NCI-H1436 (cell line): ENCODE data around the gene CCDC74B.
"Not testable (repeated sequence)": the region's sequence is repeated elsewhere in the genome, so short reads cannot be mapped to it uniquely, and the experiment has no call there.

ENCODE experiments used
- DNase-seq: peaks from one replicate; lab custom pipeline; 2025; lab: John Stamatoyannopoulos, UW

The CCDC74B gene

DNA sequence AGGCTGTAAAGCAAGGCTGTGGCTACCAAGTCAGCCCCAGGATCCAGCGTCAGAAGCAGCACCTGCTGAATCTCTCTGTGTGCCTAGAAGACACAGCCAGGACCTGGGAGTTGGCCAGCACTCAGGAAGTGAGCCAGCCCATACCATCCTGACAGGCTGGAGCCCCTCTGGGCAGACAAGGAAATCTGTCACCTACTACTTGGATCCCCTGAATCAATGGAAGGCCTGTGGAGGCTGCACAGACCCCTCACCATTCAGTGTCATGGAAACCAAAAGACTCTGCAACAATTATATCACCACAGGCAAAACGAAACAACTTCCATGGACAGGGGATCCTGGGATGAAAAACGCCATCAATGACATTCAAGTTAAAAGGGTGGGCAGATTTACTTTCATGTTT lies 21.7 kb upstream of the CCDC74B start:
- DNase-seq, result not testable (repeated sequence)

DNA sequence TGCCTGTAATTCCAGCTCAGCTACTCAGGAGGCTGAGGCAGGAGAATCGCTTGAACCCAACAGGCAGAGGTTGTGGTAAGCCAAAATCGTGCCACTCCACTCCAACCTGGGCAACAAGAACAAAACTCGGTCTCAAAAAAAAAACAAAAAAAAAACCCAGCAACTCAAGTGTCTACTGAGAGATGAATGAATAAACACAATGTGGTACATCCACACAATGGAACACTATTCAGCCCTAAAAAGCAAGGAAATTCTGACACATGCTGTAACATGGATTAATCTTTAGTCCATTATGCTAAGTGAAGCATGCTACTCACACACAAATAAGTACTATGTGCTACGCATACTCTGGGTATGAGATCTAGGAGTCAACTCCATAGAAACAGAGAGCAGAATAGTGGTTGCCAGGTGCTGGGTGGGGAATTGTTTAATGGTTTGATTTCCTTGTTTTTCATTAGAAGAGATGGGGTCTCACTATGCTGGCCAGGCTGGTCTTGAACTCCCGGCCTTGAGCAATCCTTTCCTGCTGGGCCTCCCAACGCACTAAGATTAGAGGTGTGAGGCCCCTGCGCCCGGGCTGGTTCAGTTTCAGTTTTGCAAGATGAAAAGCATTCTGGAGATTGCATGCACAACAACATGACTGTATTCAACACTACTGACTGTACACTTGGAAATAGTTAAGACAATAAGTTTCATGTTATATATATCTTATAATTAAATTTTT lies 20.5 kb upstream of the CCDC74B start:
- no peak for DNase-seq

DNA sequence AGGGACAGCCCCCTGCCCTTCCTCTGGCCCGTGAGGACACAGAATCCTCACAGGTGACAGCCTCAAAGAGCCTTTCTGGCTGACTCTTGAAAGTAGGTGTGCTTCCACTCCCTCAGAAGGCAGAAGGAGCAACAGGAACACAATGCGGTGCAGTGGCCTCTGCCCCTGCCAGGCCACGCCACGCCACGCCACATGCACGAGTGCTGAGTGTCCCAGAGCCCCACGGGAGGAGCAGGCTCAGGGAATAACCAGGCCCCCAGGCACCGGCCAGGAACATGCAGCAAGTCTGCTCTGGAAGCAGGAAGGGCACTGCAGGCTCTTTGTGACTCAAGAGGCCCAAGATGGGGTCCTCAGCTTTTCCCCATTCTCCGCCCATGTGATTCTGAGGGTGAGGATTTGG lies 18.1 kb upstream of the CCDC74B start:
- no peak for DNase-seq

DNA sequence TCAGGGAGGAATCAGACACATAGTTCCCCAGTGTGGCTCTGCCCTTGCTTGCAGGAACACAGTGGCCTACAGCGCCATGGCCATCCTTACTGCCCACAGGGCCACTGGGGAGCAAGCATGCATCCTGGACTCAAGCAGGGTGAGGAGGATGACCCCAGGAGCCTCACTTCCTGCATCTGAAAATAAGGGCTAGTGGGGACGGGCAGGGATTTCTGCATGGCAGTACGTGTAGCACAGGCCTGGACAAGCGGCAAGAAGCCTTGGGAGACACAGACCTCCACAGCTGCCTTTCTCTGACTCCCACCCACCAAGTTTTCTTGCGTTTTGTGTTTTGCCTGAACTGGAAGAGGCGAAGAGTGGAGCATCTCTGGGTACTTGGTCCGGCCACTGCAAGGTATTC lies 17.6 kb upstream of the CCDC74B start:
- not testable (repeated sequence) for DNase-seq

DNA sequence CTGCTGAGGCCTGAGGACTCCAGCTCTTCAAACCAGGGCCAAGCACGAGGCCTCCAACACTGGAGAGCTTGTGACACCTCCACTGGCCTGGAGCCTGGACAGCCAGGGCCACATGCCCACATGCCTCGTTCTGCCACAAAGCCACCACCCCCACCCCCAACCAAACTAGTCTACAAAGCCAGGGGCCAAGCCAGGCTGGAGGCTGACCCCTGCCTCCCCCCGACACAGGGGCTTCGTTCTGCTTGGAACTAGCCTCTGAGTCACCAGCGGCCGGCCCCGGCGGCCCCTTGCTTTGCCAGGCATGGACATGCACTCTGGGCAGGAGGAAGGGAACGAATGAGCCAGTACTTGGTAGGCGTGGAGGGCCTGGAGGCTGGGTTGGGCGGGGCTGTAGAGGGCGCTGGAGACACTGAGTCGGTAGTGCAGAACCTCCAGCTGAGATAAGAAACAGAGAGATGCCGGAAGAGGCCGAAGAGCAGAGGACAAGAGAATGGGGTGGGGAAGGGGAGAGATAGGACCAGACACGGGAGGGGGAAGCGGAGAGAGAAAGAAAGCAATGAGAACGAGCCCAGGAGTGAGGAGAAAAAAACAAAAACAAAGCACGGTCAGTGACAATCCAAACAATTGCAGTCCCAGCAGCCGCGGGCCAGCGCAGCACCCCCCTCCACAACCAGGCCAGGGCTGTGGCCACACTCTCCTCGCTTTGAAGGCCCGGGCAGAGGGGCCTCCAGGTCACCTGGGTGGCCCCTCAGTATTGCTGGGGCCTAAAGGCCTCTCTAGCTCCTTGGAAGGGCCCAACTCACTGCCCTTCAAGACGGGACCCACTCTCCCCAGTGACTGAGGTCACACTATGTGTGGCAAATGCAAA lies 16.2 kb upstream of the CCDC74B start:
- not testable (repeated sequence) for DNase-seq

DNA sequence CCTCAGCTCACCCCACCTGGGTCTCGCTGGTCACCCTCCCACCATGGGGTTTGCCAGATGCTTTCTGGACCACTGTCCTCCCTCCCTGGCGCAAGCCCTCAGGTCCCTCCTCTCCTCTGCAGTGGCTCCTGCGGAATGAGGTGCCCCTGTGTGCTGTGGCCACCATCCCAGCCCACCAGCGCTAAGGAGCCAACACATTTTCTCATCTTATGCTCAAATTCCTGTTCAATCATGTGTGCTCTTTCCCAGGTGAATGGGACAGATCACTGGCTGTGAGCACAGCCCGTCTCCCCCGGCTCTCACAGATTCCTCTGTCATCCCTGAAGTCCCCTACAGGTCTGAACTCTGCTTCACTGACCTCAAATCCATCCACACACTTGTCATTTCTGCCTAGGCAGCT lies 15.2 kb upstream of the CCDC74B start:
- DNase-seq, result no peak

DNA sequence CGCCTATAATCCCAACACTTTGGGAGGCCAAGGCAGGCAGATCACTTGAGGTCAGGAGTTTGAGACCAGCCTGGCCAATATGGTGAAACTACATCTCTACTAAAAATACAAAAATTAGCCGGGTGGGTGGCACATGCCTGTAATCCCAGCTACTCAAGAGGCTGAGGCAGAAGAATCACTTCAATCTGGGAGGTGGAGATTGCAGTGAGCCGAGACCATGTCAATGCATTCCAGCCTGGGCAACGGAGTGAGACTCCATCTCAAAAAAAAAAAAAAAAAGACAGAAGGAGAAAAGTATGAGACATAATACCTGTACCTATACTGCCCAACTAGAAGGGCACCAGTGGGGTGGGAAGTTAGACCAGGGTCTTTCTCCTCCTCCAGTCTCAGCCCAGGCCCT lies 14.5 kb upstream of the CCDC74B start:
- DNase-seq, result not testable (repeated sequence)

DNA sequence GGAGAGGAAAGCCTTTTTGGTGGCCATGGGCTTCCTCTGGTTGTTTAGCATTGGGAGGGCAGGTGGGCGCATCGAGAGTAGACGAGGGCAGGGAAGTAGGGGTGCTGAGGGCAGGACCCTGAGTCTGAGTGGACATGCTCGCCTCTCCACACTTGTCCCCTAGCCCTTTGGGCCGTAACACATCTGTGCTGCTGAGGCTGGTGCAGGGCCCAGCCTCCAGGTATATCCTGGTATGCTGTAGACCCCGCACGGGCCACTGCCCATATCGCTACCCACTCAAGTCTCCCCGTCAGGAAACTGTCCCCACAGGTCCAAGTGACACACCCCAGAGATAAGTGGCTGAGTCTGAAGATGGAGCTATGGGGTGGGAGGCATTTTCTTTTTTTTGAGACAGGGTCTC lies 13.7 kb upstream of the CCDC74B start:
- DNase-seq, result no peak

DNA sequence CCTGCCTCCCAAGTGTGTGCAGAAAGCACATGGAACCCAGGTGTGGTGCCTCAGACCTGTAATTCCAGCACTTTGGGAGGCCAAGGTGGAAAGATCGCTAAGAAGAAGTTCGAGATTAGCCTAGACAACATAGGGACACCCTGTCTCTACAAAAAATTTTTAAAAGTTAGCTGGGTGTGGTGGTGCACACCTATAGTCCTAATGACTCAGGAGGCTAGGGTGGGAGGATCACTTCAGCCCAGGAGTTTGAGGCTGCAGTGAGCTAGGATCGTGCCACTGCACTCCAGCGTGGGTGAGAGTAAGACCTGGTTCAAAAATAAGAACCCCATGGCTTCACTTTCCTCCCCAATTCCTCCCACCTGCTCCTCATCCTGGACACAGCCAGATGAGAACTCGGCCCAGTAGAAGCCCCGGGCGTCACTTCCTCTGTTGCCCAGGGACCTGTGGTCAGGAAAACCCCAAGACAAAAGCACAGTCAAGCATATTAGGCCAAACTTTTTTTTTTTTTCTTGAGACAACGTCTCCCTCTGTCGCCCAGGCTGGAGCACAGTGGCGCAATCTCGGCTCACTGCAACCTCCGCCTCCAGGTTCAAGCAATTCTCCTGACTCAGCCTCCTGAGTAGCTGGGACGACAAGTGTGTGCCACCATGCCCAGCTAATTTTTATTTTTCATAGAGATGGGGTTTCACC lies 13.1 kb upstream of the CCDC74B start:
- DNase-seq, result not testable (repeated sequence)

DNA sequence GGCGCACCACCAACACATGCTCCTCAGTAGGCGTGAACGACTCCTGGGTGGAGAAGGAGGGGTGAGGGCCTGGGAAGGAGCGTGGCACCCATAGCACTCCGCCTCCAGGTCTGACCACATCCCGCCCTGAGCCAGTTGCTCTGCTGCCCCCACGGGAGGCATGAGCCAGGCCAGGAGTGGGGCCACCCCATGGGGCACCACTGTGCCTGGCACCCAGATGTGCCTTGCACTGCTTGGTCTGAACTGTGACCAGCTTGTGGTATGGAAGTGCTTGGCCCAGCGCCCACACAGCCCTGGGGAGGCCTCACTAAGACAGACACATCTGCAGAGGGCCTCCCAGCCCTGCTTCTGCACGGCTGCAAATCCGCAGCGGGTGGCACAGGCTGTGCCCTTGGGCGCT lies 12.4 kb upstream of the CCDC74B start:
- not testable (repeated sequence) for DNase-seq

DNA sequence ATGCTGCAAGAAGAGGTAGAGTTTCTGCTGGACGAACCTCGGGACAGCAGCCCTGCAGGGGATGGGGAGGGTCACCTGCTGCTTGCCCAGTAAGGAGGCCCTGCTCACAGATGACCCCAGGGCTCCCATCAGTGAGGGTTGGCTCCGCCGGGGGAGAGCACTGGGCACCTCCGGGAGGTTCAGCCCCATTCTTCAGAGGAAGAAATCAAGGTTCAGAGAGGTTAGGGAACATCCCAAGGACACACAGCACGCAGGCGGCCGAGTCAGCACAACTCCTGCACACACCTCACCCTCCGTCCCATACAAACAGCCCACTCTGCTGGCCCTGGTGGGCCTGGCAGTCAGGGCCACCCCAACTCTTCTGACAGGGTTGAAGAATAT lies 11.7 kb upstream of the CCDC74B start:
- DNase-seq, result no peak

DNA sequence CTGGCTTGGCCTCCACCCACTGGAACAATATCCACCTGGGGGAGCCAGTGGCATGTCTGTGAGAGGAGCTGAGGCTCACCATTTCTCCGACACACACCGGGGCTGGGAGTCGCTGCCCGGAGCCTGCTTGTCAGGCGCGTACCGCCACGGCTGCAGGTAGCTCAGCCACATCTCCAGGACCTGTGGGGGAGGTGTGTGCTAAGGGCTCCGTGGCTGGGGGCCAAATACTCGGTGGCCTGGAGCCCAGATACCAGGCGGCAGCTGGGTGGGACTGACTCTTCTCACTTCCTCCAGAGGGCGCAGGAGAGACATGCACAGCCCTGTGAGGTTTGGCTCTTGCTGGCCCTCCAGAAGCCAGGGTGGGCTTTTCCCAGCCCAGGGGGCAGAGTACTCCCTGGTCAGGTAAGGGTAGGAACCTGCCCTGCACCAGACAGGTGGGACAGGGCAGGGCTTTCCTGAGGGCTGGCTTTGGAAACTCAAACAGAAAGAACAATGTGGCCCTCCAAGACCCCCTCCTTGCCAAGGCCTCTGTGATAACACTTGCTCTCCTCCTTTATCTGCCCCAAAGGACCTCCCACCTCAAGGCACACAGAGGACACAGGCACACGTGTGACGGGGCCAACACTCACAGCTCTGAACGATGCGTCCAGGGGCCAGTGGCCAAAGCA lies 11.2 kb upstream of the CCDC74B start:
- DNase-seq, result peak; percentile 27

DNA sequence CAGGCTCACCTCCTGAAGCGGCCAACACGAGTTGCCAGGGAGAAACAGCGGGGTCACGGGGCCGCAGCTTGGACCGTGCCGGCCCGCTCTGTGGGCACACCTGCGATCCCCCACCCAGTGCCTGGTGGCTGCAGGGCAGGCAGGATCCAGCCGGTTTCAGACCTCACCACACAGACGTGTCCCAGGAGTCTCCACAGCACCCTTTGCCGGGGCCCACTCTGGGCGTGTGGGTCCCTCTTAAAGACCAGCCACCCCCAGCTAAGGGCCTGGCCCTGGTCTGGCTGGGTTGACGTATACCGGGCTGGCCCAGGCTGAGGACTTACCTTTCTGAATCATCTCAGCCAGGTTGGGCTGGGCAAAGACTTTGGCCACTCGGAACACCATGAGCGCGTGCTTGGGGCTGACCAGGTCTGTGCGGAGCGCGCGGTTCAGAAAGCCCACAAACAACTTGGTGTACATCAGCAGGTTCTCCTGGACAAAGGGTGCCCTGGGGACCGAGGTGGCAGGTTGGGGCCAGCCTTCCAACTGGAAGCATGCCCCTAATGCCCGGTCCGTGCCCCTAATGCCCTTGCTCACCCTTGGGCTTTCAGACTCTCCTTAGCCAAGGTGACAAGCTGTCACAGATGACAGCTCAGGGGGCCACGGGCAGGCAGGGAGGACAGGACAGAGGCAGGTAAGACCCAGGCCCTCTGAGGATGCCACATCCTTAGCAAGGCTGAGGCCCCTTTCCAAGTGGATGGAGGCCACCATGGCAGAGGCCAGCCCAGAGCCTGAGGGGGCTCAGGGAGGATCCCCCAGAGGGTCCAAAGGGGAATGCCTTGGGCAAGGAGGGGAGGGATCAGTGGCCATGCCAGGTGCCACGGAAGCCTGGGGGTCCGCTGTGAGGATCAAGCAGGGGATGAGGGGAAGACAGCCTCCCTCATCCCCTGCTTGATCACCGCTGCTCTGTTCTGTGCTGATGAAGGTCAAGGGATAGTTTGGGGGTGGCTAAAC lies 10.2 kb upstream of the CCDC74B start:
- DNase-seq, result no peak

DNA sequence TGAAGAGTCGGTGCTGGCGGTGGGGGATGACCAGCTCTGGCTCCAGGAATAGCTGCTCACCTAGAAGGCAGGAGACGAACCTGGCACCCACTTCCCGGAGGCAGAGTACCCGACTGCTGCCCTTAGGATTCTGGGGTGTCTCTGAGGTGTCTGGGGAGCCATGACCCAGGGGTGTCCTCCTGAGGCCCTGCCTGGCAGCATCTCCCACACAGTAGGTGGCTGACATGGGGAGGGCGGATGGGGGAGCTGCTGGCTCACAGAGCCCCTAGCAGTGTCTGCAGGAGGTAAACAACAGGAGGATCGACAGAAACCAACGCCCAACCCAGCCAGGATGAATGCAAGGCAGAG lies 9.5 kb upstream of the CCDC74B start:
- not testable (repeated sequence) for DNase-seq

DNA sequence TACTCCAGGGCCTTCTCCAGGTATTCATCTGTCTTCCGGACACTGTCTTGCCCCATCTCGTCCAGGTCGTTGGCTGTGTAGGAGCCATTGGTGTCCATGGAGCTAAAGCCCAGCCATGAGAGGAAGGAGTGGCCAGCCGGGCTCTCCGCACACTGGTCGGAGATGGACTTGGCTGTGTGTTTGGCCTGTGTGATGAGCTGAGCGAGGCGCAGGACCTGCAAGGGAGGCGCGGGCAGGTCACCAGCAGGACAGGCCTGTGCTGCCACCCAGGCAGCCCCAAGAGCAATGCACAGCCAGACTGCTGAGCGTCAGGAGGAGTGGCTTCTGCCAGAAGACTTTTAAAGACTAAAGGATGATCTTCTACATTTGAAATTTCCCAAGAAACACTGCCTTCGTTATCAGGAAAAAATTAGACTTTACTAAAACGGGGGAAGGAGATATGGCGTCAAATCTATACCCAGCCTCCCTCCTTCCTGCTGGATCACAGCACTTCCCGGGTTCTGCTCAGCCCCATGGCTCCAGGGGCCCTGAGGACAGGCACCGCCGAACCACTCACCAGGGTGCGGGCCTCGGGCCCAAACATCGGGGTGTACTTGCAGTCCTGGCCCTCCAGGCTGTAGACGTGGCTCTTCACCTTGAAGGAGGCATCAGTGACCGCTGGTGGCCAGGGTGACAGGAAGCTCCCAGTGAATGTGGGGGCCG lies 9.0 kb upstream of the CCDC74B start:
- not testable (repeated sequence) for DNase-seq

DNA sequence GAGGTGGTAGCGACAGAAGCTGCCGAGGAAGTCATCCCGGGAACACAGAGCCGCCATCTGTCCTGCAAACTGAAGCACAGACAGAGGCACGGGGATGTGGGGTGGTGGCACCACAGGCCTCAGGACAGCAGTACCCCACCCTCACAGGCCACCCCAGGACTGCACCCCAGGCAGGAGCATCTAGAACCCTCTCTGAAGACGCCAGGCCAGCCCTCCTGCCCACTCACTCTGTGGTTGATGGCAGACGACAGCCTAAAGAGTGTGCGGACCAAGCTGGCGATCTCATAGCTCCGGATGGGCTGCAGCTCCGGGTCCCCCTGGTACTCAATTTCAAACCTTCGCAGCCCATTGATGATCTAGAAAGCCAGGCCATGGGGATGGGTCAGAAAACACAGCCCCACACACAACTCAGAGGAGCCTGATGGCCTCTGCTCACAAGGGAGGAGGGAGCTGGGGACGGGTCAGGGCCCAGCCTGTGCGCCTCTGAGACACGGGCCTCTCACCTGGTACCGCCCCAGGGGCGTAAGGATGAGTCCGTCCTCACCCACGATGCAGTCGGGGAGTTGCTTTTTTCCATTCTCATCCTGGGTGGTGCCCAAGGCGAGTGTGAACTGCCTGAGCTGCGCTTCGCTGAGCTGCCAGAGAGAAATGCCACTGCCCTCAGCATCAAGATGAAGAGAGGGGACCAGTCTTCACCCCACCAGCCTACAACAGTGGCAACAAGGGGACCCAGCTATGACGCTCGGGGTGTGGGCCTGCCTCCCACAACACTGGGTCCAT lies 8.1 kb upstream of the CCDC74B start:
- no peak for DNase-seq

DNA sequence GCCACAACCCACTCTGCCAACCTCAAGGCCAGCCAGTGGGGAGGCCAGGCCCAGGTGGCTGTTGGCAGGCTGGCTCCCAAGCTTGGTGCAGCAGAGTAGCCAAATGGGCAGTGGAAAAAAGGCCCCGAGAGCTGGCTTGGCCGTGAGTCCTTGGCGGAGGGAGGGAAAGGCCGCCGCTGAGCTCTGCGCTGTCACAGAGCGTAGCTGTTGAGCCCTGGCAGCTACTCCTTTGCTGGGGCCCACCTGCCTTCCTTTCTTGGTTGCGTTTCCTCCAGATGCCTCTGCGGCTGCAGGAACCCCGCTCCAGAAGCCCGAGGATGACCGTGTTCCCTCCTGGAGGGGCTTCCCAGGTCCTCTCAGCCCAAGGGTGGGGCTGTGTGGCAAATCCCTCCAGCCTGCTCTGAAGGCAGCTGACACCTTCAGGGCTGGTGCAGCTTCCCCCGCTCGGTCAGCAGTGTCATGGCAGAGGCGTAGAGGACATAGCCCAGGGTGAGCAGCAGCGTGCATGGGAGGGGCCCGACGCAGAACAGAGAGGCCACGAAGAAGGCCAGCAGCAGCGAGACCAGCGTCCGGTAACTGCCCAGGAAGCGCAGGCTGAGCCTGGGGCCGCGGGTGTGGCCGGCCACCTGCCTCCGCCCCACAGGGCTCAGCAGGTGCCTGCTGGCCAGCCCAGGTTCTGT lies 7.4 kb upstream of the CCDC74B start:
- DNase-seq, result not testable (repeated sequence)

DNA sequence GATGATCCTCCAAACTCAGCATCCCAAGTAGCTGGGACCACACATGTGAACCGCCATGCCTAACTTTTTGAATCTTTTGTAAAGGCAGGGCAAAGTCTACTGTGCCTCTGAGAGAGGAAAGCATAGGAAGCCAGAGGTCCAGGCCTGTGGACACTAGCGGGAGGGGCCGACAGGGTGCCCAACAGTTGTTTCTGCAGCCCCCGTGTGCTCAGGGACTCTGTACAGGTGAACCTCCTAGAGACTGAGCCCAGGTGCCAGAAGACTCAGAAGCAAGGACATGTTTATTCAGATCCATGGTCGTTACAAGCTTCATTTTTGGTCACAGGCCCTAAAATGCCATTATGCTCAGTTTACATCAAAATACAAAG lies 6.2 kb upstream of the CCDC74B start:
- DNase-seq, result not testable (repeated sequence)
